ENCODE data around the gene ANKH.

- TF ChIP-seq YY1 (IDR thresholded peaks at IDR 0.05; ENCODE audit: insufficient read depth, insufficient read length), result no peak
- TF ChIP-seq SUZ12 (IDR thresholded peaks at IDR 0.05; ENCODE audit: extremely low read depth, insufficient read depth, insufficient read length), result no peak
- TF ChIP-seq ZNF274 (IDR thresholded peaks at IDR 0.05; ENCODE audit: low read depth, low read length), result no peak
Observed at GRCh38 chr5:14748180-14748900, 123.2 kb downstream of the ANKH start.
